Naive thymus-derived CD4-positive, alpha-beta T cell (primary cell): ENCODE data around the gene RSRC1. TPM values are rescaled to one million over a fixed set of nuclear protein-coding genes. Genes with fewer than 3 reads are reported as not detected.

Experiments
- ATAC-seq: fragments of 150-1000 bp; cut with Tn5 transposase; 2 replicates; pipeline ENCODE4 v1.10.0; 2021; ENCODE audit warnings: mild to moderate bottlenecking, moderate library complexity
- CTCF ChIA-PET: fragments of 350-600 bp; sonication (Branson Sonifier 250); formaldehyde crosslinking; loops from one replicate; lab custom pipeline; 2021; ENCODE audit warnings: antibody characterized with exemption; lab: Charles Lee
- POLR2A ChIA-PET: fragments of 350-600 bp; sonication (Branson Sonifier 250); formaldehyde crosslinking; loops from one replicate; lab custom pipeline; 2021; ENCODE audit warnings: antibody characterized with exemption, inconsistent platforms; lab: Charles Lee
- DNase-seq, 9 donors: peaks; one replicate each; pipeline versions ENCODE4 v3.0.0 to v3.0.0-alpha.2; 2020 to 2022; ENCODE audit warnings: mixed read lengths in 1 of 9
- H3K27ac ChIP-seq: one replicate; pipeline ENCODE4 v1.7.0; 2013; ENCODE audit warnings: mild to moderate bottlenecking, low read depth, low read length, moderate library complexity
- H3K27me3 ChIP-seq, 2 donors: one replicate each; pipeline ENCODE4 v1.7.0; 2013; ENCODE audit warnings: low read length in 2 of 2, mild to moderate bottlenecking in 2 of 2, moderate library complexity in 2 of 2; ENCODE audit not compliant: control insufficient read depth in 2 of 2, insufficient read depth in 2 of 2
- H3K36me3 ChIP-seq, 3 experiments: 1 replicate in 2 of 3; 2 replicates in 1 of 3; pipeline ENCODE4 v1.7.0; 2013; ENCODE audit warnings: low read length in 3 of 3, mild to moderate bottlenecking in 3 of 3, moderate library complexity in 1 of 3; ENCODE audit not compliant: insufficient read depth in 3 of 3, control insufficient read depth in 2 of 3
- H3K4me1 ChIP-seq, 2 donors: one replicate each; pipeline ENCODE4 v1.7.0; 2013; ENCODE audit warnings: low read length in 2 of 2, mild to moderate bottlenecking in 2 of 2, moderate library complexity in 1 of 2; ENCODE audit not compliant: control insufficient read depth in 2 of 2, insufficient read depth in 2 of 2
- H3K4me3 ChIP-seq: 2 replicates; pipeline ENCODE4 v1.7.0; 2013; ENCODE audit warnings: mild to moderate bottlenecking, low read length
- H3K9me3 ChIP-seq, 3 experiments: 1 replicate in 2 of 3; 2 replicates in 1 of 3; pipeline ENCODE4 v1.7.0; 2013; ENCODE audit warnings: low read length in 3 of 3; ENCODE audit not compliant: control insufficient read depth in 2 of 3
- H3K27ac Mint-ChIP-seq, 9 donors: one replicate each; pipeline ENCODE4 v1.8.0; 2020 to 2022; ENCODE audit warnings: mixed read lengths in 9 of 9, mild to moderate bottlenecking in 8 of 9, moderate library complexity in 5 of 9, inconsistent platforms in 2 of 9
- H3K27me3 Mint-ChIP-seq, 5 donors: one replicate each; pipeline ENCODE4 v1.8.0; 2021 to 2022; ENCODE audit warnings: mixed read lengths in 5 of 5, mild to moderate bottlenecking in 1 of 5
- H3K36me3 Mint-ChIP-seq, 5 donors: one replicate each; pipeline ENCODE4 v1.8.0; 2020 to 2022; ENCODE audit warnings: mixed read lengths in 5 of 5, mild to moderate bottlenecking in 3 of 5, inconsistent platforms in 1 of 5
- H3K4me1 Mint-ChIP-seq, 7 donors: one replicate each; pipeline ENCODE4 v1.8.0; 2020 to 2022; ENCODE audit warnings: mixed read lengths in 7 of 7, mild to moderate bottlenecking in 3 of 7, inconsistent platforms in 1 of 7
- H3K4me3 Mint-ChIP-seq, 10 donors: one replicate each; pipeline ENCODE4 v1.8.0; 2020 to 2022; ENCODE audit warnings: mild to moderate bottlenecking in 10 of 10, mixed read lengths in 10 of 10, moderate library complexity in 6 of 10, inconsistent platforms in 2 of 10
- H3K9me3 Mint-ChIP-seq, 11 donors: one replicate each; pipeline ENCODE4 v1.8.0; 2020 to 2022; ENCODE audit warnings: mixed read lengths in 11 of 11, mild to moderate bottlenecking in 4 of 11, inconsistent platforms in 1 of 11, moderate library complexity in 1 of 11
- intact Hi-C, 2 donors: fragments of 100-400 bp; cut with micrococcal nuclease; formaldehyde crosslinking; loops; one replicate each; pipeline ENCODE4 v1.15.1; 2023
- polyA plus RNA-seq, 2 donors: library from polyadenylated mRNA; unstranded; fragments of 300-500 nt; fragmentation: Illumina TruSeq; gene quantifications; one replicate each; pipeline ENCODE4 v1.2.3, GENCODE V29; 2021
- total RNA-seq, 6 experiments: library from RNA in 5 of 6; stranded (reverse) in 5 of 6; gene quantifications; 1 replicate in 5 of 6; 2 replicates in 1 of 6; pipeline ENCODE4 v1.2.3 and lab custom pipeline; 2021 to 2026

The RSRC1 gene
- total and polyA plus RNA-seq, 7 experiments from 2014 or later = 30.0 to 45.0 (median 37.4) TPM

- Mint-ChIP-seq H3K4me3 (no peak overlapping the region), H3K27ac (no peak overlapping the region), H3K4me1 (peaks cover 0 to 3% (median 0%) of the 10 kb centered on the region in 7 donors), H3K9me3 (no peaks in the 10 kb centered on the region), H3K27me3 (no peaks in the 10 kb centered on the region), H3K36me3 (peaks cover 0 to 21% (median 2%) of the 10 kb centered on the region in 5 donors)
- Histone ChIP-seq H3K27ac (no peak overlapping the region), H3K4me1 (no peaks in the 10 kb centered on the region), H3K36me3 (no peaks in the 10 kb centered on the region), H3K27me3 (no peaks in the 10 kb centered on the region), H3K4me3 (no peak overlapping the region), H3K9me3 (no peaks in the 10 kb centered on the region)
- no peak for ATAC-seq
- CTCF ChIA-PET = no interaction called here
- no peak for DNase-seq
- POLR2A ChIA-PET = no interaction called here
- intact Hi-C loops = no loop called here
Observed at GRCh38 chr3:158295771-158296170, 185.9 kb downstream of the RSRC1 start.

GRCh38 chr3:158297940-158298339 lies 188.1 kb downstream of the RSRC1 start:
- Mint-ChIP-seq H3K4me1 (peaks cover 0 to 3% (median 0%) of the 10 kb centered on the region in 7 donors), H3K4me3 (no peak overlapping the region), H3K36me3 (peaks cover 0 to 32% (median 16%) of the 10 kb centered on the region in 5 donors), H3K27ac (no peak overlapping the region), H3K9me3 (no peaks in the 10 kb centered on the region), H3K27me3 (no peaks in the 10 kb centered on the region)
- Histone ChIP-seq H3K27me3 (no peaks in the 10 kb centered on the region), H3K27ac (no peak overlapping the region), H3K4me1 (no peaks in the 10 kb centered on the region), H3K4me3 (no peak overlapping the region), H3K9me3 (no peaks in the 10 kb centered on the region), H3K36me3 (no peaks in the 10 kb centered on the region)
- intact Hi-C loops = no loop called here
- POLR2A ChIA-PET = no interaction called here
- CTCF ChIA-PET = interaction anchor here (0.7 kb wide), 1 partner anchor 17 kb away, joined by 5 read pairs; no protein-coding TSS in a partner anchor
- ATAC-seq = no peak
- no peak for DNase-seq

GRCh38 chr3:158308236-158308928 lies 198.5 kb downstream of the RSRC1 start:
- H3K27me3 Mint-ChIP-seq = no peaks in the 10 kb centered on the region
- DNase-seq = no peak
- no peaks in the 10 kb centered on the region for H3K4me1 Mint-ChIP-seq
- POLR2A ChIA-PET = no interaction called here
- H3K4me3 ChIP-seq = no peak overlapping the region
- H3K36me3 ChIP-seq = no peaks in the 10 kb centered on the region
- no peak for ATAC-seq
- H3K4me3 Mint-ChIP-seq = no peak overlapping the region
- intact Hi-C loops = no loop called here
- no peaks in the 10 kb centered on the region for H3K27me3 ChIP-seq
- H3K4me1 ChIP-seq = no peaks in the 10 kb centered on the region
- H3K9me3 Mint-ChIP-seq = no peaks in the 10 kb centered on the region
- CTCF ChIA-PET = interaction anchor here (0.7 kb wide), 2 partner anchors 668 to 757 kb away, joined by 3 read pairs; no protein-coding TSS in a partner anchor
- H3K27ac Mint-ChIP-seq = no peak overlapping the region
- H3K9me3 ChIP-seq = no peaks in the 10 kb centered on the region
- H3K27ac ChIP-seq = no peak overlapping the region
- peaks cover 0 to 7% (median 2%) of the 10 kb centered on the region in 5 donors for H3K36me3 Mint-ChIP-seq

- Mint-ChIP-seq H3K36me3 (peaks cover 0 to 6% (median 5%) of the 10 kb centered on the region in 5 donors), H3K4me1 (no peaks in the 10 kb centered on the region), H3K27ac (no peak overlapping the region), H3K27me3 (no peaks in the 10 kb centered on the region), H3K9me3 (no peaks in the 10 kb centered on the region), H3K4me3 (no peak overlapping the region)
- H3K4me1 ChIP-seq = no peaks in the 10 kb centered on the region
- H3K9me3 ChIP-seq = no peaks in the 10 kb centered on the region
- DNase-seq (no peak), ATAC-seq (peak; percentile 36)
- ChIA-PET POLR2A (no interaction called here), CTCF (no interaction called here)
- no peak overlapping the region for H3K4me3 ChIP-seq
- no peaks in the 10 kb centered on the region for H3K36me3 ChIP-seq
- intact Hi-C loops = loop anchor here in 1 of 2 donors (1.0 to 5.0 kb wide), 3 partner anchors 200 to 447 kb away; partner anchors contain the start of gene RSRC1
- H3K27ac ChIP-seq = no peak overlapping the region
- no peaks in the 10 kb centered on the region for H3K27me3 ChIP-seq
Observed at GRCh38 chr3:158312560-158313141, 202.8 kb downstream of the RSRC1 start.

- POLR2A ChIA-PET = no interaction called here
- H3K9me3 Mint-ChIP-seq = peaks cover 0 to 2% (median 0%) of the 10 kb centered on the region in 11 donors
- CTCF ChIA-PET = no interaction called here
- Histone ChIP-seq H3K9me3 (no peaks in the 10 kb centered on the region), H3K4me3 (no peak overlapping the region), H3K27me3 (no peaks in the 10 kb centered on the region), H3K36me3 (no peaks in the 10 kb centered on the region), H3K27ac (no peak overlapping the region), H3K4me1 (no peaks in the 10 kb centered on the region)
- DNase-seq (peak in 1 of 9 donors; percentile 2), ATAC-seq (peak; percentile 44)
- H3K27ac Mint-ChIP-seq = no peak overlapping the region
- H3K36me3 Mint-ChIP-seq = peaks cover 0 to 14% (median 6%) of the 10 kb centered on the region in 5 donors
- intact Hi-C loops = loop anchor here in 1 of 2 donors (1.0 to 5.0 kb wide), 3 partner anchors 201 to 448 kb away; partner anchors contain the start of gene RSRC1
- no peak overlapping the region for H3K4me3 Mint-ChIP-seq
- no peaks in the 10 kb centered on the region for H3K4me1 Mint-ChIP-seq
- H3K27me3 Mint-ChIP-seq = no peaks in the 10 kb centered on the region
Observed at GRCh38 chr3:158313338-158313927, 203.5 kb downstream of the RSRC1 start.

- ATAC-seq (no peak), DNase-seq (no peak)
- ChIA-PET CTCF (interaction anchor here (0.6 kb wide), 1 partner anchor 110 kb away, joined by 3 read pairs; no protein-coding TSS in a partner anchor), POLR2A (no interaction called here)
- H3K27me3 Mint-ChIP-seq = no peaks in the 10 kb centered on the region
- H3K27ac Mint-ChIP-seq = no peak overlapping the region
- H3K27ac ChIP-seq = no peak overlapping the region
- H3K9me3 Mint-ChIP-seq = peaks cover 0 to 2% (median 0%) of the 10 kb centered on the region in 11 donors
- no peak overlapping the region for H3K4me3 Mint-ChIP-seq
- H3K4me3 ChIP-seq = no peak overlapping the region
- intact Hi-C loops = loop anchor here in 1 of 2 donors (5.0 kb wide), 1 partner anchor 202 kb away; the partner anchor contains the start of gene RSRC1
- H3K4me1 ChIP-seq = no peaks in the 10 kb centered on the region
- no peaks in the 10 kb centered on the region for H3K9me3 ChIP-seq
- no peaks in the 10 kb centered on the region for H3K36me3 ChIP-seq
- H3K4me1 Mint-ChIP-seq = no peaks in the 10 kb centered on the region
- H3K36me3 Mint-ChIP-seq = peaks cover 0 to 23% (median 14%) of the 10 kb centered on the region in 5 donors
- no peaks in the 10 kb centered on the region for H3K27me3 ChIP-seq
Observed at GRCh38 chr3:158314426-158315357, 204.8 kb downstream of the RSRC1 start.
